Measurements from ENCODE around the gene PPP4R1.

Gene PPP4R1

GRCh38 chr18:9581667-9582066, 32.7 kb downstream of the PPP4R1 start:
- no peak for DNase-seq

GRCh38 chr18:9578306-9578705, 36.1 kb downstream of the PPP4R1 start:
- no peak for DNase-seq

- DNase-seq, result peak; percentile 75
Observed at GRCh38 chr18:9577361-9577760, 37.0 kb downstream of the PPP4R1 start.

- DNase-seq, result peak; percentile 78
Observed at GRCh38 chr18:9575558-9575957, 38.8 kb downstream of the PPP4R1 start.

- DNase-seq, result no peak
Observed at GRCh38 chr18:9574473-9575115, 39.8 kb downstream of the PPP4R1 start.

- no peak for DNase-seq
Observed at GRCh38 chr18:9571546-9571945, 42.8 kb downstream of the PPP4R1 start.

GRCh38 chr18:9570255-9570654, 44.1 kb downstream of the PPP4R1 start:
- DNase-seq, result no peak

GRCh38 chr18:9569178-9569577, 45.2 kb downstream of the PPP4R1 start:
- no peak for DNase-seq

GRCh38 chr18:9568186-9568585, 46.2 kb downstream of the PPP4R1 start:
- DNase-seq, result no peak

GRCh38 chr18:9565407-9565806, 49.0 kb downstream of the PPP4R1 start:
- no peak for DNase-seq

- no peak for DNase-seq
Observed at GRCh38 chr18:9563331-9563730, 51.0 kb downstream of the PPP4R1 start.

GRCh38 chr18:9562584-9562983, 51.8 kb downstream of the PPP4R1 start:
- no peak for DNase-seq

GRCh38 chr18:9561759-9562158, 52.6 kb downstream of the PPP4R1 start:
- DNase-seq, result no peak

GRCh38 chr18:9559253-9559652, 55.1 kb downstream of the PPP4R1 start:
- no peak for DNase-seq

- no peak for DNase-seq
Observed at GRCh38 chr18:9558387-9559064, 55.8 kb downstream of the PPP4R1 start.

GRCh38 chr18:9557250-9557943, 57.0 kb downstream of the PPP4R1 start:
- no peak for DNase-seq

GRCh38 chr18:9552616-9553015, 61.7 kb downstream of the PPP4R1 start:
- DNase-seq, result no peak

- no peak for DNase-seq
Observed at GRCh38 chr18:9552191-9552590, 62.2 kb downstream of the PPP4R1 start.

- no peak for DNase-seq
Observed at GRCh38 chr18:9550429-9550828, 63.9 kb downstream of the PPP4R1 start.

- DNase-seq, result no peak
Observed at GRCh38 chr18:9549405-9549804, 65.0 kb downstream of the PPP4R1 start.

- DNase-seq, result no peak
Observed at GRCh38 chr18:9547782-9548181, 66.6 kb downstream of the PPP4R1 start.

- no peak for DNase-seq
Observed at GRCh38 chr18:9546468-9546867, 67.9 kb downstream of the PPP4R1 start.

GRCh38 chr18:9545029-9545428, 69.3 kb downstream of the PPP4R1 start:
- no peak for DNase-seq

GRCh38 chr18:9542924-9543323, 71.4 kb downstream of the PPP4R1 start:
- DNase-seq, result no peak

All from islet precursor cell (in vitro differentiated cells).